Aorta (tissue), 5 donors: ENCODE measurements around the gene ANXA3. TPM values are rescaled to one million over a fixed set of nuclear protein-coding genes. Genes with fewer than 3 reads are reported as not detected.

Experiments
- ATAC-seq: fragments of 200-7000 bp; cut with Tn5 transposase; one replicate; pipeline ENCODE4 v1.9.1; 2022; ENCODE audit warnings: moderate library complexity; ENCODE audit not compliant: low FRiP score
- DNase-seq, 2 donors: peaks; one replicate each; pipeline ENCODE4 v3.0.0-alpha.2; 2020
- H3K27ac ChIP-seq, 2 donors: one replicate each; pipeline ENCODE4 v1.5.1; 2013; ENCODE audit warnings: low read length in 2 of 2, mild to moderate bottlenecking in 2 of 2, moderate library complexity in 2 of 2, control low read depth in 1 of 2, inconsistent platforms in 1 of 2, low read depth in 1 of 2
- H3K27me3 ChIP-seq, 2 donors: one replicate each; pipeline ENCODE4 v1.6.1; 2013; ENCODE audit warnings: control low read depth in 1 of 2, low read length in 1 of 2, mild to moderate bottlenecking in 1 of 2, moderate library complexity in 1 of 2; ENCODE audit not compliant: insufficient read depth in 2 of 2, control insufficient read depth in 1 of 2
- H3K36me3 ChIP-seq, 2 donors: one replicate each; pipeline ENCODE4 v1.6.1; 2013; ENCODE audit warnings: control low read depth in 1 of 2, low read length in 1 of 2, mild to moderate bottlenecking in 1 of 2; ENCODE audit not compliant: insufficient read depth in 2 of 2, control insufficient read depth in 1 of 2
- H3K4me1 ChIP-seq, 2 donors: one replicate each; pipeline ENCODE4 v1.6.1; 2013; ENCODE audit warnings: low read length in 2 of 2, control low read depth in 1 of 2, mild to moderate bottlenecking in 1 of 2, moderate library complexity in 1 of 2; ENCODE audit not compliant: insufficient read depth in 2 of 2, control insufficient read depth in 1 of 2
- H3K4me3 ChIP-seq, 2 donors: one replicate each; pipeline ENCODE4 v1.5.1; 2013; ENCODE audit warnings: low read length in 2 of 2, control low read depth in 1 of 2, mild to moderate bottlenecking in 1 of 2
- H3K9me3 ChIP-seq: one replicate; pipeline ENCODE4 v1.6.1; 2013; ENCODE audit warnings: mild to moderate bottlenecking, low read length; ENCODE audit not compliant: control insufficient read depth
- WGBS, 2 donors: extraction: QIAGEN DNeasy Blood & Tissue Kit; methylation state at CpG; one replicate each; pipeline ENCODE4 v1.1.7; 2013; 5-methylcytosine and 5-hydroxymethylcytosine counted together
- intact Hi-C, 2 donors: fragments of 100-400 bp; cut with DNase I; formaldehyde crosslinking; loops; one replicate each; pipeline versions ENCODE4 v1.14.2 to v1.15.0; 2022
- polyA plus RNA-seq, 2 donors: library from polyadenylated mRNA; stranded (reverse); fragments of 200-250 nt; gene quantifications; one replicate each; pipeline ENCODE4 v1.2.3, GENCODE V29; 2013
- total RNA-seq, 2 donors: library from RNA; stranded (reverse); fragmentation: NEBNext Ultra II Directional; extraction: Animal tissue kit (Norgen Biotek cat#: 25700); gene quantifications; one replicate each; pipeline ENCODE4 v1.2.1, GENCODE V29; 2021
- donor health status: healthy with polysubstance abuse.
- donor health status: Bipolar disorder and iron deficiency.
- donor health status: DM: no; HTN: no; CAD: no.
- donor health status: DM: no; HTN: no; CAD: no.
- donor health status: DM: yes; HTN: yes; CAD: no.

The ANXA3 gene
- total and polyA plus RNA-seq, 4 donors: 5.0 to 54.0 (median 7.7) TPM

DNA sequence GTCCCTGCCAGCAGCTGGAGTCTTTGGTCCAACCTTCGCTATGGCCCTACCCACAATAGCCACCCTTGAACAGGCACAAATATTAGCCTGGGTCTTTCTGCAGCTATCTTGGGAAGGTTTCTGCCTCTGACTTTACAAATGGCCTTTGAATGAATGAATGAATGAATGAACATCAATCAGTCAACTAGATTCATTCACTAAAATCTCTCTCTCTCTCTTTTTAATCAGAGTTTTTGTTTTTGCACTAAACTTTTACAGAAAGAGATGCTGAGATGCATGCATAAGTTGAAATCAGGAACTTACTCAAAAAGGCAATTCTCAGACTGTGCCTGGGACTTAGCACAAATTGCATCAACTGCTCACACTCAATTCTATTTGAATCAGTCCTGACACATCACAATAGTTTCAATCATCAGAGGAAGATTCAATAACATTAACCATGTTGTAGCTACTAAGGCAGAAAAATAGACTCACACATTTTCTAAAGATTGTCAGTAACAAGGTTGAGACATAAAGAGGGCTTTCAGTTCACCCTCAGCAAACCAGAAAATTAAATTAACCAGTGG lies 55.0 kb downstream of the ANXA3 start:
- 95 to 100% methylated on average over 1 of the region's 1 CpG for WGBS, 2 donors
- ATAC-seq (no peak), DNase-seq (no peak)
- no peaks in the 10 kb centered on the region for H3K36me3 ChIP-seq
- H3K27ac ChIP-seq: no peak overlapping the region
- no peaks in the 10 kb centered on the region for H3K9me3 ChIP-seq
- no peaks in the 10 kb centered on the region for H3K4me1 ChIP-seq
- no peak overlapping the region for H3K4me3 ChIP-seq
- H3K27me3 ChIP-seq: no peaks in the 10 kb centered on the region
- intact Hi-C loops: no loop called here

GRCh38 chr4:78608684-78609083 lies 57.1 kb downstream of the ANXA3 start:
- intact Hi-C loops: no loop called here
- Histone ChIP-seq H3K4me1 (no peaks in the 10 kb centered on the region), H3K27me3 (no peaks in the 10 kb centered on the region), H3K4me3 (no peak overlapping the region), H3K36me3 (no peaks in the 10 kb centered on the region), H3K27ac (no peak overlapping the region), H3K9me3 (no peaks in the 10 kb centered on the region)
- WGBS, 2 donors: 92% methylated on average over 4 of the region's 4 CpGs
- ATAC-seq: no peak
- DNase-seq: no peak

DNA sequence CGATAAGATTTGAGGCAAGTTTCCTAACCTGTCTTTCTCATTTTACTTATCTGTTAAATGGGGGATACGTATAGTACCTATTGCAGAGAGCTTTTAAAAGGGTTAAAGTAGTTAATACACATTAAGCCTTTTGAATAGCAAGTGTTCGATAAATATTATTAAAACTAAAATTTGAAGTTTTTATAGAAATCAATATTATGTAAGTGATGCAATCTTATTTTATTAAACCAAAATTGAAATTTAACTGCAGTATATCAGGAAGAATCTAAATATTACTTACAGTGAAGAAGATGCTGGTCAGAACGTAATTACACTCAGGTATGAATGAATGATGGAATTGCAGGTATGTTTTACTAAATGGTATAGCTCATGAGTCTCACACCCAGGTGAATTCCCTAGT lies 58.0 kb downstream of the ANXA3 start:
- DNase-seq: no peak
- Histone ChIP-seq H3K4me1 (no peaks in the 10 kb centered on the region), H3K4me3 (no peak overlapping the region), H3K36me3 (no peaks in the 10 kb centered on the region), H3K9me3 (no peaks in the 10 kb centered on the region), H3K27ac (no peak overlapping the region), H3K27me3 (no peaks in the 10 kb centered on the region)
- WGBS, 2 donors: 62 to 67% methylated on average over 4 of the region's 4 CpGs
- no peak for ATAC-seq
- intact Hi-C loops: no loop called here

GRCh38 chr4:78610546-78611214 lies 59.1 kb downstream of the ANXA3 start:
- 88 to 89% methylated on average over 3 of the region's 3 CpGs for WGBS, 2 donors
- Histone ChIP-seq H3K9me3 (no peaks in the 10 kb centered on the region), H3K36me3 (no peaks in the 10 kb centered on the region), H3K27ac (no peak overlapping the region), H3K27me3 (no peaks in the 10 kb centered on the region), H3K4me1 (no peaks in the 10 kb centered on the region), H3K4me3 (no peak overlapping the region)
- intact Hi-C loops: loop anchor here (2.0 to 10.0 kb wide), 3 partner anchors 164 to 257 kb away; partner anchors contain the start of gene BMP2K (in 1 of the 2)
- ATAC-seq (no peak), DNase-seq (no peak)

- H3K27ac ChIP-seq: no peak overlapping the region
- no peak overlapping the region for H3K4me3 ChIP-seq
- WGBS, 2 donors: 87 to 90% methylated on average over 2 of the region's 2 CpGs
- intact Hi-C loops: loop anchor here (2.0 to 10.0 kb wide), 3 partner anchors 164 to 256 kb away; partner anchors contain the start of gene BMP2K (in 1 of the 2)
- ATAC-seq: no peak
- no peak for DNase-seq
- no peaks in the 10 kb centered on the region for H3K27me3 ChIP-seq
- H3K36me3 ChIP-seq: no peaks in the 10 kb centered on the region
- no peaks in the 10 kb centered on the region for H3K9me3 ChIP-seq
- H3K4me1 ChIP-seq: no peaks in the 10 kb centered on the region
These were observed 59.6 kb downstream of the ANXA3 start for GRCh38 chr4:78611215-78611558.

- Histone ChIP-seq H3K4me3 (no peak overlapping the region), H3K4me1 (no peaks in the 10 kb centered on the region), H3K9me3 (no peaks in the 10 kb centered on the region), H3K27ac (no peak overlapping the region), H3K36me3 (no peaks in the 10 kb centered on the region), H3K27me3 (no peaks in the 10 kb centered on the region)
- intact Hi-C loops: loop anchor here in 1 of 2 donors (5.0 to 10.0 kb wide), 2 partner anchors 162 to 255 kb away; partner anchors contain the start of gene BMP2K
- ATAC-seq: peak; percentile 79
- WGBS, 2 donors: 64 to 67% methylated on average over 3 of the region's 3 CpGs
- DNase-seq: no peak
These were observed 61.0 kb downstream of the ANXA3 start for GRCh38 chr4:78612398-78613178.

- Histone ChIP-seq H3K27ac (no peak overlapping the region), H3K27me3 (no peaks in the 10 kb centered on the region), H3K4me3 (no peak overlapping the region), H3K36me3 (no peaks in the 10 kb centered on the region), H3K9me3 (no peaks in the 10 kb centered on the region), H3K4me1 (no peaks in the 10 kb centered on the region)
- WGBS, 2 donors: 79 to 83% methylated on average over 7 of the region's 7 CpGs
- intact Hi-C loops: loop anchor here in 1 of 2 donors (5.0 to 10.0 kb wide), 2 partner anchors 161 to 254 kb away; partner anchors contain the start of gene BMP2K
- DNase-seq: no peak
- no peak for ATAC-seq
These were observed 62.2 kb downstream of the ANXA3 start for GRCh38 chr4:78613522-78614321.

DNA sequence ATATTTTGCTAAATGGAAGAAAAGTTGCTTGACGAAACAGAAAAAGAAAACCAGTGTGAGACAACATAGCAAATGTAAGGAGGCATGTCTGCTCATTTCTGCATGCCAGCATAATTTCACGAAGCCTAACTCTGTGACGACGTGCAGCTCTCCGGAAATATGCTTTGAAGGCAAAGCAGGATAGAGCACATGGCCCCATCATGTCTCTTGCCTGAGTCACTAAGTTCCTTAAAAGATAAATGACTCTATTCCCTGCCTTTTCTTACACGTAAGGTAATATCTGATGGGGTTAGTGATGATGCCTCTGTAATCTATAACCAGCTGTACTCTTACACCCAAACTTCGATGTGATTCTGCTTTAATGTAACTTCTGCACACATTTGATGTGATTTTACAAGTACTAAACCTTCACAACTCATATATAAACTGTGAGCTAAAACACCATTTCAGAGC lies 64.5 kb downstream of the ANXA3 start:
- intact Hi-C loops: loop anchor here in 1 of 2 donors (10.0 kb wide), 1 partner anchor 159 kb away; the partner anchor contains the start of gene BMP2K
- H3K4me1 ChIP-seq: no peaks in the 10 kb centered on the region
- no peaks in the 10 kb centered on the region for H3K36me3 ChIP-seq
- no peaks in the 10 kb centered on the region for H3K27me3 ChIP-seq
- no peak for DNase-seq
- no peak overlapping the region for H3K27ac ChIP-seq
- H3K9me3 ChIP-seq: no peaks in the 10 kb centered on the region
- no peak overlapping the region for H3K4me3 ChIP-seq
- no peak for ATAC-seq
- WGBS, 2 donors: 80 to 83% methylated on average over 7 of the region's 7 CpGs
